Measurements from ENCODE around the gene RAD51B.

DNA sequence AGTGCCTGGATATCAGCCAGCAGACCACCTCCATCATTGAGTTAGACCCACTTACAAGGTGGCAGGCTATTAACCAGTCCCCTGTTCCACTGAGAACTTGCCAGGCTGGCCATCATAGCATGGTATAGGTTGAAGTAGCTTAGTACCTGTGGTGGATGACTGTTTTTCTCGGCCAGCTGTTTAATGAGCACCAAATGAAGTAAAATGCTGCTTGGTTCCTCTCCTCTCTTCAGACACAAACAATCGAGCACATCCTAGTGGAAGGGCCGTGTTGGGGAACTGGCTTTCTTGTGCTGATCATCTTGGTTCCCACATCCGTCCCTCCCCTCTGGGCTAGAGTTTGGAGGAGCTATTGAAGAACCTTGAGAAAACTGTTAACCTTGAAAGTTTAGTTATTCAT is 486.2 kb downstream of the RAD51B start:
- TF ChIP-seq, protein P1, sequence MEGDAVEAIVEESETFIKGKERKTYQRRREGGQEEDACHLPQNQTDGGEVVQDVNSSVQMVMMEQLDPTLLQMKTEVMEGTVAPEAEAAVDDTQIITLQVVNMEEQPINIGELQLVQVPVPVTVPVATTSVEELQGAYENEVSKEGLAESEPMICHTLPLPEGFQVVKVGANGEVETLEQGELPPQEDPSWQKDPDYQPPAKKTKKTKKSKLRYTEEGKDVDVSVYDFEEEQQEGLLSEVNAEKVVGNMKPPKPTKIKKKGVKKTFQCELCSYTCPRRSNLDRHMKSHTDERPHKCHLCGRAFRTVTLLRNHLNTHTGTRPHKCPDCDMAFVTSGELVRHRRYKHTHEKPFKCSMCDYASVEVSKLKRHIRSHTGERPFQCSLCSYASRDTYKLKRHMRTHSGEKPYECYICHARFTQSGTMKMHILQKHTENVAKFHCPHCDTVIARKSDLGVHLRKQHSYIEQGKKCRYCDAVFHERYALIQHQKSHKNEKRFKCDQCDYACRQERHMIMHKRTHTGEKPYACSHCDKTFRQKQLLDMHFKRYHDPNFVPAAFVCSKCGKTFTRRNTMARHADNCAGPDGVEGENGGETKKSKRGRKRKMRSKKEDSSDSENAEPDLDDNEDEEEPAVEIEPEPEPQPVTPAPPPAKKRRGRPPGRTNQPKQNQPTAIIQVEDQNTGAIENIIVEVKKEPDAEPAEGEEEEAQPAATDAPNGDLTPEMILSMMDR (IDR thresholded peaks at IDR 0.05) = no peak
- no peak for TF ChIP-seq POLR2A (IDR thresholded peaks at IDR 0.05)
- no peak for TF ChIP-seq EP300 (IDR thresholded peaks at IDR 0.05)
- no peak for TF ChIP-seq POLR2AphosphoS5 (IDR thresholded peaks at IDR 0.05)

All from upper lobe of left lung (tissue), 4 donors.